Endothelial cell of hepatic sinusoid (primary cell): ENCODE results near the gene OR1C1.
"Not testable (repeated sequence)": the region's sequence is repeated elsewhere in the genome, so short reads cannot be mapped to it uniquely, and the experiment has no call there.

ENCODE experiments used
- in situ Hi-C: cut with HindIII; loops from 2 replicates; pipeline ENCODE4 v1.10.0; 2017; ENCODE audit warnings: low sequenced_read_pairs

The OR1C1 gene, protein sequence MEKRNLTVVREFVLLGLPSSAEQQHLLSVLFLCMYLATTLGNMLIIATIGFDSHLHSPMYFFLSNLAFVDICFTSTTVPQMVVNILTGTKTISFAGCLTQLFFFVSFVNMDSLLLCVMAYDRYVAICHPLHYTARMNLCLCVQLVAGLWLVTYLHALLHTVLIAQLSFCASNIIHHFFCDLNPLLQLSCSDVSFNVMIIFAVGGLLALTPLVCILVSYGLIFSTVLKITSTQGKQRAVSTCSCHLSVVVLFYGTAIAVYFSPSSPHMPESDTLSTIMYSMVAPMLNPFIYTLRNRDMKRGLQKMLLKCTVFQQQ

GRCh38 chr1:247760456-247760855 is at the start of gene OR1C1:
TSS of gene OR1C1 (minus strand) at chr1:247760556. CDS start at chr1:247758406, 2,150 bp downstream.
- in situ Hi-C loops, result no loop called here

DNA sequence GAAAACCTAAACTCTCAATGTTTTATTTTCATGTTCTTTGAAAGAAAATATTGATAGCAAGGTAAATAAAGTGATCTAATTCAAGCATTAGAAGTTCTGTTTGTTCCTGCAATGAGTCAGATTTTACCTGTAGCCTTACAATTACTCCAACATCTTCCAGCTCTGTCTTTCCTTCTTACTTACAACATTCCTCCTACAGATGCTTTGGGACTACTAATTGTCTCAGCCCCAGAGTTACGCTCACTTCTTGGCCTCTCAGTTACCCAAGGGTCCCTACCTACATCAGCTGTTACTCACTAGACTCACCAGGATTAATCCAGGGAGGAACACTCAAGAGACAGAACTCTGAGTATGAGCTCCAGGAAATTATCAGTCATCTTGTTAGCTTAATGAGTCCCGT is 37.2 kb upstream of the OR1C1 start:
- in situ Hi-C loops, result no loop called here

GRCh38 chr1:247769603-247770002 is 9.2 kb upstream of the OR1C1 start:
- in situ Hi-C loops, result no loop called here

GRCh38 chr1:247754311-247754710 is 6.0 kb downstream of the OR1C1 start:
- in situ Hi-C loops, result not testable (repeated sequence)

DNA sequence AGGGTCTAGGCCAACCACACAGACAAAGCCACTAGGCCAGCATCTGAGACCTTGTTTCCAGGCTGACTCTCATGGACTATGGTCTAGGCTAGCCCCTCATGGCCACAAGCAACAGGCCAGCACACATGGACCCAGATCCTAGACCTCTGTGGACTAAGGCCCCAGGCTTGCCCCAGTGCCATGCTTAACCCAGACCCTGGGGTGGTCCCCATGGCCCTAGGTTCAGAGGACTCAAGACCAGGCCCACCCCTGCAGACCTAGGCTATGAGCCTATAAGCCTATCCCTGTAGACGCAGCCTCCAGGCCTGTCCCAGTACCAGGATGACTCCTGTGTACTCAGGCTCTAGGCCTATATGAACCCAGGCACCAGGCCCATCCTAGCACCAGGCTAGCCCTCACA is 10.5 kb downstream of the OR1C1 start:
- in situ Hi-C loops, result no loop called here

DNA sequence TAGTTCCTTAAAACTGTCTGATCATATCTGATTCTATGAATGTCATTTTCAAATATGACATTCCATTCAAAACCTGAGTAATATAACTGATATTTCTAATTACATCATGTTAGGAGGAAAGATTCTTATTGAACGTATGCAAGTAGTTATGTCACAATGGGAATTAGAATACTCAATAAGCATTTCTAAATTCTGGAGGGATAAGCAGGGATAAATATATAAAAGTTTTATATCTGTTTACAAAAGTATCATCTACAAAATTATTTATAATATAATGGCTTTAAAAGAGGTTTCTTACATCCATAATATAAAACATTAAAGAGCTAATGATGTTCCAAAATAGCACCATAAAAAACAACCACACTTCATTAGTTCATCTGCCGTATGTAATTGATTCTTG is 12.3 kb downstream of the OR1C1 start, which contains the start of gene OR14A2:
Gene OR14A2 (minus strand): TSS at position 101 of the 400 bp plus-strand sequence.
- in situ Hi-C loops, result no loop called here

DNA sequence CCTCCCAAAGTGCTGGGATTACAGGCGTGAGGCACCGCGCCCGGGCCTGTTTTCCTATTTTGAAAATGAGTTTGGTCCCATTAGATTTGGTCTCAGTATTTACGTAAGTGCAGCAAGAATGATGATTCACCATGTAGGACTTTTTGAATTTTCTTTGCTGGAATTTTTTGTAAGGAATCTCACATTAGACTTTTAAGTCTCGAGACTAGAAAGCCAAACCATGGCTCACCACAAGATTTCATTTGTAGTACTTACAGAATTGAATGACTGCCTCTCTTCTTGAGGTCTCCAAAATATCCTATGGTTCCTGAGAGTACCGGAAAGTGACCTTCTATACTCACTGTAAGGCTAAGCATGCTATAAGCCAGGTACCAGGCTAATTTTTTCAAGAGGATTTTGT is 12.7 kb downstream of the OR1C1 start:
- in situ Hi-C loops, result no loop called here

GRCh38 chr1:247746391-247746935 is 13.9 kb downstream of the OR1C1 start:
- in situ Hi-C loops, result no loop called here

DNA sequence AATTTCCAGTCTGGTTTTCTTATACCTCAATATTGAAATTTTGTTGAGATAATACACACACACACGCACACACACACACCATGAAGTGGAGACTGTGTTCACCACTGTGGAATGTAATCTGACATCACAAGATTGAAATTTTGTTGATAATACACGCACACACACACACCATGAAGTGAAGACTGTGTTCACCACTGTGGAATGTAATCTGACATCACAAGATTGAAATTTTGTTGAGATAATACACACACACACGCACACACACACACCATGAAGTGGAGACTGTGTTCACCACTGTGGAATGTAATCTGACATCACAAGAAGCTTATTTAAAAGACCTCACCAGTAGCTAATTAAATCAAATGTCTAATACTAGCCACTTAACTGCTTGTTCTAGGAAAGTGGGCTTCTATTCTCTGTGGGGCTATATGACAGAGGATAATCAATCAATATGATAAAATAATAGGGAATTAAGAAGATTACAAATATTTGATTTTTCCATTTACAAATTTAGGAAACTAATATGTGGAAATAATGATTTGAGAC is 18.1 kb downstream of the OR1C1 start:
- in situ Hi-C loops, result not testable (repeated sequence)

DNA sequence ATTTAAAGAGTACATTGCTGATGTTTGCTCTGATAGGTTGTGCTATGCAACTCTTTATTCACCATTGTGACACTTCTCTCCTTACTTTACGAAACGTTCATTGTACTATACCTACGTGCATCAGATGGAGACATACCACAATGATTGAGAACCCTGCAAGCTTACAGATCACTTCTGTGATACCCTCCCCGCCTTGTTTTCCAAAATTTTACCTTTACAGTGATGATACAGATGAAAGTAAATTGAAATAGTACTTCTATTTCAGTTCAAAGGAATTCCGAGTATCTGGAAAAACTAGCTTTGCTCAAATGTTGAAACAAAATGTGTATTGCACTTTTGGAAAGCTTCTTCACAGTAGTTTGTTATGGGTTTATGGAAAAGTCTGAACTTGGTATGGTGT is 18.6 kb downstream of the OR1C1 start:
- in situ Hi-C loops, result no loop called here

DNA sequence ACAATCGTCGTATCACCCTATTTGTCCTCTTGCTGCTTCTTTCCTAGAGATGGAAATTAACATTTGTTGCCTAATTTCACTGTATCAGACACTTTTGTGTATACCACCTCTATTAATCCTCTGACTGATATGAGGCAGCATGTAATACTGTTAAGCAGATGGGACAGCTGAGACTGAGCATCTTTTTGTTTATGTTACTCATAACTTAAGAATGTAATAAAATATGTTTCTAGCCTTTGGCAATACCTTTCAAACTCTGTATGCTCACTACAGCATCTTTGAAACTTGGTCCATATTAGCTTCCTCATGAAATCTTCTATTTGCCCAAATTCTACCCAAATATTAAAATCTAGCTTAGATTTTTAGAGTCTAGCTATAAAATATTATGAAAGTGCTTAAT is 19.6 kb downstream of the OR1C1 start:
- in situ Hi-C loops, result no loop called here

- in situ Hi-C loops, result no loop called here
These were observed 22.0 kb downstream of the OR1C1 start, which contains the start of gene OR14K1 for GRCh38 chr1:247738315-247738714. TSS of gene OR14K1 (plus strand) at chr1:247738615. CDS start at chr1:247738615, 0 bp downstream.

DNA sequence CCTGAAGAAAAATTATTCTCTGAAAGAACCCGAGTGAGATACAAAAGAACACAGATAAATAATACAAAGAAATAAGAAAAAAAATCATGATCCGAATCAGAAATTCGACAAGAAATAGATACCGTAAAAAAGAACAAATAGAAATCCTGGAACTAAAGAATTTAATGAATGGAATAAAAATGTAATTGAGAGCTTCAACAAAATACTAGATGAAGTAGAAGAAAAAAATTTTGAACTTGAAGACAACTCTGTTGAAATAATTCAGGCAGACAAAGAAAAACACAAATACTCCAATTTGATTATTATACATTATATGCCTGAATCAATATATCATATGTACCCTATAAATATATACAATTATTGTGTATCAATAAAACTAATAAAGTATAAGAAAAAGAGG is 39.1 kb downstream of the OR1C1 start:
- in situ Hi-C loops, result no loop called here

DNA sequence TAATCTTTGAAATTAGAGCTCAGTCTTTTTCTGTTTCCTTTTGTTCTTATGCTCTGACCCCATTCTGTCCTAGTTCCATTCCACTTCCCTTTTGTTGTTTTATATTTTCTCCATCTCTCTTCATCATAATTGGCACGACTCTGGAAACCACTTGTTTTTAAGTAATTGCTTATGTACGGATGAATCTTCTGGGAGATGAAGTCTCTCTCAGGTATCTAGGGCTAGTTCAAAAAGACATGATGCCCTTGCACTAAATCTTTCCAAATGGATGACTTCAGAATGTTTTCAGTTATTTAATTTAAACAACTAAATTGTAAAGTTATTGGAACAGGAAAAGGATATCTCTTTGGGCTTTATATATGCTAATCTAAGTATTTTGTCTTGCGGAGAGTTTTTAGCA is 43.8 kb downstream of the OR1C1 start, which contains the start of gene OR6F1:
Gene OR6F1 (minus strand): TSS at position 101 of the 400 bp plus-strand sequence. CDS start 3,891 bp downstream, outside the sequence.
- in situ Hi-C loops, result no loop called here

DNA sequence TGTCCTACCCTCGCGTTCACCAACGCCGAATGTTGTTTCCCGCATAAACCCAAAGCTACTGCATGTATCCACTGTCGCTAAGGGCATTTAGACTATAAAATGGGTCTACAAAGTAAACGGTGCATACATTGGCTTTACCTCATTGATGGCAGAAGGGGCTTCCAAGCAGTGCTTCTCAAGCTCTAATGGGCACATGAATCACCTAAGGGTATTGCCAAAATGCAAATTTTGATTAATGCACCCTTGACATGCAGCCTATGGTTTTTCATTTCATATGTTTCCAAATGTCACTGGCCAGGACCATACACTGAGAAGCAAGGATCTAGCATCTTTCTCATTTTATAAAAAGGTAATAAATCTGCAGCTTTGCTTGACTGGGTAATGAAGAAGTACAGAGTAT is 46.6 kb downstream of the OR1C1 start:
- in situ Hi-C loops, result no loop called here

- in situ Hi-C loops, result not testable (repeated sequence)
These were observed 49.7 kb downstream of the OR1C1 start for GRCh38 chr1:247710681-247711080.
